PC-9 (cell line): ENCODE measurements around the gene RBM15. TPM values are rescaled to one million over a fixed set of nuclear protein-coding genes. Genes with fewer than 3 reads are reported as not detected.

Experiments
- Bru-seq: library from RNA; stranded (reverse); fragments of 400-500 nt; gene quantifications from one replicate; lab custom pipeline; 2021; lab: Mats Ljungman, UMichigan
- BruChase-seq, 2 experiments: library from RNA; stranded (reverse); fragments of 400-500 nt; gene quantifications; one replicate each; lab custom pipeline; 2021; lab: Mats Ljungman, UMichigan
- BruUV-seq: library from RNA; stranded (reverse); fragments of 400-500 nt; replicated peaks from 2 replicates; lab custom pipeline; 2021; lab: Mats Ljungman, UMichigan
- CTCF ChIA-PET: fragments of 300-600 bp; sonication (Branson Sonifier 250); formaldehyde crosslinking; loops from one replicate; lab custom pipeline; 2022; ENCODE audit warnings: antibody characterized with exemption; lab: Charles Lee
- POLR2A ChIA-PET: fragments of 300-600 bp; sonication (Branson Sonifier 250); formaldehyde crosslinking; loops from one replicate; lab custom pipeline; 2022; ENCODE audit warnings: antibody characterized with exemption; ENCODE audit not compliant: unreplicated experiment; lab: Charles Lee
- DNase-seq, 2 experiments: peaks; one replicate each; pipeline versions ENCODE4 v3.0.0 to v3.0.0-alpha.2; 2015 to 2022; ENCODE audit warnings: mixed read lengths in 1 of 2
- H2AFZ ChIP-seq: fragments of 200-600 bp; sonication (generic); 2 replicates; pipeline ENCODE4 v1.8.1; 2017; ENCODE audit warnings: antibody characterized with exemption
- H3F3A ChIP-seq: fragments of 200-600 bp; sonication (generic); 2 replicates; pipeline ENCODE4 v1.8.1; 2017; ENCODE audit warnings: antibody characterized with exemption, mild to moderate bottlenecking, low read depth; ENCODE audit not compliant: insufficient read depth
- H3K27ac ChIP-seq: fragments of 200-600 bp; sonication (generic); 2 replicates; pipeline ENCODE4 v1.6.1; 2016; ENCODE audit warnings: mixed run types
- H3K27me3 ChIP-seq: fragments of 200-600 bp; sonication (generic); 2 replicates; pipeline ENCODE4 v1.6.1; 2016; ENCODE audit warnings: low read depth, mixed run types; ENCODE audit not compliant: insufficient read depth
- H3K36me3 ChIP-seq: fragments of 200-600 bp; sonication (generic); 2 replicates; pipeline ENCODE4 v1.6.1; 2016; ENCODE audit warnings: low read depth, mixed run types
- H3K4me1 ChIP-seq: fragments of 200-600 bp; sonication (generic); replicated peaks from 2 replicates; pipeline ENCODE4 v1.6.1; 2016; ENCODE audit warnings: mixed run types; ENCODE audit not compliant: insufficient read depth
- H3K4me2 ChIP-seq: fragments of 200-600 bp; sonication (generic); 2 replicates; pipeline ENCODE4 v1.6.1; 2017; ENCODE audit warnings: mixed run types
- H3K4me3 ChIP-seq: fragments of 200-600 bp; sonication (generic); 2 replicates; pipeline ENCODE4 v1.6.1; 2016; ENCODE audit warnings: mixed run types
- H3K79me2 ChIP-seq: fragments of 200-600 bp; sonication (generic); 2 replicates; pipeline ENCODE4 v1.6.1; 2017; ENCODE audit warnings: low read depth, mixed run types
- H3K9me2 ChIP-seq: fragments of 200-600 bp; sonication (generic); 2 replicates; pipeline ENCODE4 v1.8.1; 2017; ENCODE audit warnings: mild to moderate bottlenecking; ENCODE audit not compliant: insufficient read depth
- H3K9me3 ChIP-seq: fragments of 200-600 bp; sonication (generic); 2 replicates; pipeline ENCODE4 v1.8.1; 2016; ENCODE audit warnings: low read depth; ENCODE audit not compliant: insufficient read depth
- H4K20me1 ChIP-seq: fragments of 200-600 bp; sonication (generic); 2 replicates; pipeline ENCODE4 v1.8.1; 2017; ENCODE audit not compliant: insufficient read depth
- EZH2 ChIP-seq: fragments of 200-600 bp; sonication (generic); IDR thresholded peaks from 2 replicates; pipeline ENCODE4 v1.8.0; 2017; ENCODE audit warnings: antibody characterized with exemption, low read depth
- intact Hi-C: fragments of 100-400 bp; cut with micrococcal nuclease; formaldehyde crosslinking; loops from one replicate; pipeline ENCODE4 v1.10.0; 2022; ENCODE audit not compliant: unreplicated experiment
- long read RNA-seq: library from polyadenylated mRNA; stranded (forward); transcript quantifications from one replicate; pipeline ENCODE4 v2.0.0, GENCODE V29; 2022
- total RNA-seq: library from RNA; stranded (reverse); gene quantifications from 2 replicates; pipeline ENCODE4 v1.2.3, GENCODE V29; 2021
- TF ChIP-seq, protein P1 (sequence below): fragments of 200-600 bp; sonication (generic); conservative IDR thresholded peaks from 2 replicates; pipeline ENCODE4 v1.6.1; 2017; ENCODE audit warnings: mixed run types, antibody characterized with exemption, mild to moderate bottlenecking, moderate library complexity

The RBM15 gene, protein sequence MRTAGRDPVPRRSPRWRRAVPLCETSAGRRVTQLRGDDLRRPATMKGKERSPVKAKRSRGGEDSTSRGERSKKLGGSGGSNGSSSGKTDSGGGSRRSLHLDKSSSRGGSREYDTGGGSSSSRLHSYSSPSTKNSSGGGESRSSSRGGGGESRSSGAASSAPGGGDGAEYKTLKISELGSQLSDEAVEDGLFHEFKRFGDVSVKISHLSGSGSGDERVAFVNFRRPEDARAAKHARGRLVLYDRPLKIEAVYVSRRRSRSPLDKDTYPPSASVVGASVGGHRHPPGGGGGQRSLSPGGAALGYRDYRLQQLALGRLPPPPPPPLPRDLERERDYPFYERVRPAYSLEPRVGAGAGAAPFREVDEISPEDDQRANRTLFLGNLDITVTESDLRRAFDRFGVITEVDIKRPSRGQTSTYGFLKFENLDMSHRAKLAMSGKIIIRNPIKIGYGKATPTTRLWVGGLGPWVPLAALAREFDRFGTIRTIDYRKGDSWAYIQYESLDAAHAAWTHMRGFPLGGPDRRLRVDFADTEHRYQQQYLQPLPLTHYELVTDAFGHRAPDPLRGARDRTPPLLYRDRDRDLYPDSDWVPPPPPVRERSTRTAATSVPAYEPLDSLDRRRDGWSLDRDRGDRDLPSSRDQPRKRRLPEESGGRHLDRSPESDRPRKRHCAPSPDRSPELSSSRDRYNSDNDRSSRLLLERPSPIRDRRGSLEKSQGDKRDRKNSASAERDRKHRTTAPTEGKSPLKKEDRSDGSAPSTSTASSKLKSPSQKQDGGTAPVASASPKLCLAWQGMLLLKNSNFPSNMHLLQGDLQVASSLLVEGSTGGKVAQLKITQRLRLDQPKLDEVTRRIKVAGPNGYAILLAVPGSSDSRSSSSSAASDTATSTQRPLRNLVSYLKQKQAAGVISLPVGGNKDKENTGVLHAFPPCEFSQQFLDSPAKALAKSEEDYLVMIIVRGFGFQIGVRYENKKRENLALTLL
- total RNA-seq (42.7 and 43.1 TPM in 2 replicates), Bru-seq, nascent RNA (percentile 97 among the genes with signal in this experiment), BruChase-seq, experiment 1, labeled RNA remaining after a 2-hour chase (percentile 100 among the genes with signal in this experiment), BruChase-seq, experiment 2, labeled RNA remaining after a 6-hour chase (percentile 93 among the genes with signal in this experiment)
- long read RNA-seq, full-length matches to known transcripts, result 10 of 17 reads
- long read RNA-seq, partial matches to known transcripts, result 0 of 17 reads
- long read RNA-seq, other reads (novel, unspliced or antisense), result 7 of 17 reads

DNA sequence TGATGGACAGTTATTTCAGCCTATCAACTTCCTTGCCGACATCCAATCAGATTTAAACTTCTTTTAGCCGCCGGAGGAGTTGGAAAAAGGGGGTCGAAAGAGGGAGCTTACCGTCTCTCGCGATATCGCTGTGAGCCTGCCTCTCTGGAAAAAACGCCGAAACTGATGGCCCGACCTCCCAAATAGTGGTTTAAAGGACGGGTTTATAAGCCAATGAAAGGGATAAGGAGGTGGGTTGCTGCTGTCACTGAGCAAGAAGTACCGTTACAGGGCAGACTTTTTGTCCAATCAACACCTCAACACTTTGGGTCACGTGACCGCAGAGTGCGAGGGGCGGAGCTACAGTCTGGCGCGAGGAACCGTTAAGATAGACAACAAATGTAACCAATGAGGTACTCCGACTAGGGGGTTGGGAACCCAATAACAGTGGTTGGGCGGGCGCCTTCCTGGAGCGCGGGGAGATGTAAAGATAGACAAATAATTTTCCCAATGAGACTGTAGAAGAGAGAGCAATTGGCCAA lies at the start of gene RBM15:
Gene RBM15 (plus strand): TSS at position 492 of the 521 bp plus-strand sequence. CDS start 29 bp downstream, at position 521.
- no TSS peak for BruUV-seq
- Histone ChIP-seq H3K27ac (peak within 1 kb of the TSS; percentile 88), H3F3A (peaks cover 32% of the 10 kb centered on the region), H3K27me3 (no peaks in the 10 kb centered on the region), H3K4me1 (peaks cover 64% of the 10 kb centered on the region), H3K4me3 (peak within 1 kb of the TSS; percentile 77), H3K36me3 (peaks cover 27% of the 10 kb centered on the region), H2AFZ (peak within 1 kb of the TSS; percentile 88), H3K9me2 (no peaks in the 10 kb centered on the region), H3K79me2 (peaks cover 52% of the 10 kb centered on the region), H3K4me2 (peak within 1 kb of the TSS; percentile 91), H3K9me3 (no peaks in the 10 kb centered on the region), H4K20me1 (peaks cover 41% of the 10 kb centered on the region)
- peak; percentile 97 to 100 for DNase-seq
- ChIA-PET CTCF (interaction anchor here (0.8 to 2.1 kb wide), 4 partner anchors 46 to 131 kb away, joined by 3 to 5 read pairs (median 3); no protein-coding TSS in a partner anchor), POLR2A (interaction anchor here (0.5 to 0.9 kb wide), 7 partner anchors 28 to 865 kb away, joined by 4 to 15 read pairs (median 6); no protein-coding TSS in a partner anchor)
- intact Hi-C loops, result loop anchor here (1.0 to 10.0 kb wide), 4 partner anchors 44 to 244 kb away; partner anchors contain the start of gene LAMTOR5
- TF ChIP-seq, protein P1, sequence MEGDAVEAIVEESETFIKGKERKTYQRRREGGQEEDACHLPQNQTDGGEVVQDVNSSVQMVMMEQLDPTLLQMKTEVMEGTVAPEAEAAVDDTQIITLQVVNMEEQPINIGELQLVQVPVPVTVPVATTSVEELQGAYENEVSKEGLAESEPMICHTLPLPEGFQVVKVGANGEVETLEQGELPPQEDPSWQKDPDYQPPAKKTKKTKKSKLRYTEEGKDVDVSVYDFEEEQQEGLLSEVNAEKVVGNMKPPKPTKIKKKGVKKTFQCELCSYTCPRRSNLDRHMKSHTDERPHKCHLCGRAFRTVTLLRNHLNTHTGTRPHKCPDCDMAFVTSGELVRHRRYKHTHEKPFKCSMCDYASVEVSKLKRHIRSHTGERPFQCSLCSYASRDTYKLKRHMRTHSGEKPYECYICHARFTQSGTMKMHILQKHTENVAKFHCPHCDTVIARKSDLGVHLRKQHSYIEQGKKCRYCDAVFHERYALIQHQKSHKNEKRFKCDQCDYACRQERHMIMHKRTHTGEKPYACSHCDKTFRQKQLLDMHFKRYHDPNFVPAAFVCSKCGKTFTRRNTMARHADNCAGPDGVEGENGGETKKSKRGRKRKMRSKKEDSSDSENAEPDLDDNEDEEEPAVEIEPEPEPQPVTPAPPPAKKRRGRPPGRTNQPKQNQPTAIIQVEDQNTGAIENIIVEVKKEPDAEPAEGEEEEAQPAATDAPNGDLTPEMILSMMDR, result no peak
- TF ChIP-seq EZH2, result no peak

DNA sequence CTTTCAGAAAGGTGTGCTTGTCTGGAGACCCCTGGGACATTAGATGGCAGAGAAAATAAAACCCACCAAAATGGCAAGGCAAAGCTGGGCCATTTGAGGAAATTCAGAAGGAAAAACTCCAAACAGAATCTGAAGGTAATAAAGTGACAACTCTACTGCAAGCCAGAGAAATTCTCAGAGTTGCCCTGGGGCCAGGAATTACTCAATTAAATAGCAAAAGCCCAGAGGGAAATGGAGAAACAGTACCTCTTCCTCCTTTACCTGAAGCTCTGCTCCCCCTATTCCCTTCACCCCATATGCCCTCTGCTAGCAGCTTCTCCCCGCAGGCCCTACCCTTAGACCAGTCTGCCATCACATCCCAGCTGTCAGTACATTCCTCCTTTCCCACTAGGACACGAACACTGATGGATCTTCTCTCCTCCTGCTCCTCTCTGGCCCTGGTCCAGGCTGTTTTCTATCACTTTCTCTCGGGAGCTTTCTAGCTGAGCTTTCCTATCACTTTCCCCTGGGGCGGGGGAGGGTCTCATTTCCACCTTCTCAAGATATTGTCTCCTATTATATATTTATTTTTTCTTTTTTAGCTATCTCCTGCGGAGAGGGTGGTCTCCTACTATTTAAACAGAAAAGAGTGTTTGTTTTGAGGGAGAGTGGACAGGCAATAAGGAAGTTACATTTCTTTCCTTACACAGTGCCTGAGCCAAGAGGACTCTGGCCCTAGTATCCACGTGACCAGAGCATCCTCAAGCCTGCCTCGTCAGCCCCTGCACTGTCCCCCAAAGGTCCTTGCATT lies 47.7 kb upstream of the RBM15 start:
- ChIA-PET CTCF (no interaction called here), POLR2A (interaction anchor here (0.7 kb wide), 1 partner anchor 50 kb away, joined by 4 read pairs; no protein-coding TSS in a partner anchor)
- Histone ChIP-seq H3K27ac (peak overlapping the region; percentile 34; the same call in 1 of the 2 replicates), H2AFZ (no peak overlapping the region), H3K27me3 (no peaks in the 10 kb centered on the region), H4K20me1 (no peaks in the 10 kb centered on the region), H3K4me3 (no peak overlapping the region), H3K4me1 (peaks cover 36% of the 10 kb centered on the region), H3K9me3 (0 out of 2 replicates have a peak, but pooled peaks cover 4% of the 10 kb centered on the region), H3K36me3 (no peaks in the 10 kb centered on the region), H3K4me2 (peak overlapping the region; percentile 60), H3K9me2 (no peaks in the 10 kb centered on the region), H3F3A (peaks cover 24% of the 10 kb centered on the region), H3K79me2 (no peaks in the 10 kb centered on the region)
- no peak for TF ChIP-seq EZH2
- TF ChIP-seq, protein P1, result no peak
- DNase-seq, result peak in 1 of 2 experiments; percentile 64
- intact Hi-C loops, result no loop called here
- BruUV-seq, result no TSS peak
